ENCODE results near the gene CARD8.
A peak's percentile ranks its signal among the peaks of the same experiment; 100 is the strongest.
"Not testable (repeated sequence)": the region's sequence is repeated elsewhere in the genome, so short reads cannot be mapped to it uniquely, and the experiment has no call there.

The CARD8 gene

DNA sequence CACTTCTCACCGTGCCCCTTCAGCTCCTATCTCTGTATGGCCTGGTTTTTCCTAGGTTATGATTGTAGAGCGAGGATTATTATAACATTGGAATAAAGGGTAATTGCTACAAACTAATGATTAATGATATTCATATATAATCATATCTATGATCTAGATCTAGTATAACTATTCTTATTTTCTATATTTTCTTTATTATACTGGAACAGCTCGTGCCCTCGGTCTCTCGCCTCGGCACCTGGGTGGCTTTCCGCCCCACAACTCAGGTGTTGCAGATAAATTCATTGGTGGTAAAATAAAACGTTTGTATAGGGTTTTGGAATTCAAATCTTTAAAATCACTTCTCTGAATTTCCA, 4.6 kb upstream of the CARD8 start:
- not testable (repeated sequence) for DNase-seq (ENCODE audit: low spot score)

DNA sequence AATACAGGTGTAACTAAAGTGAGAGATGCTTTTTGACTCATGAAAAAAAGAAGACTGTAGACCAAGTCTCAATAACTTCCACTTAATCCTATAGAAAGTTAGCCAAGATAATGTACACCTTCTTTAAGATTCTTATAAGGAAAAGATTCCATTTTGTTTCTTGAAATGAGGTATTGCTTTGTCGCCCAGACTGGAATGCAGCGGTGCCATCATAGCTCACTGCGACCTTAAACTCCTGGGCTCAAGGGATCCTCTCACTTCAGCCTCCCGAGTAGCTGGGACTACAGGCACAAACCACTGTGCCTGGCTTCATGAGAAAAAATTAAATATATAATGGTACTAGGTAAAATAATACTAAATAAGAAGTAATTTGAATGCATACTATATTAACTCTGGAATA, 3.3 kb upstream of the CARD8 start:
- not testable (repeated sequence) for DNase-seq (ENCODE audit: low spot score)

DNA sequence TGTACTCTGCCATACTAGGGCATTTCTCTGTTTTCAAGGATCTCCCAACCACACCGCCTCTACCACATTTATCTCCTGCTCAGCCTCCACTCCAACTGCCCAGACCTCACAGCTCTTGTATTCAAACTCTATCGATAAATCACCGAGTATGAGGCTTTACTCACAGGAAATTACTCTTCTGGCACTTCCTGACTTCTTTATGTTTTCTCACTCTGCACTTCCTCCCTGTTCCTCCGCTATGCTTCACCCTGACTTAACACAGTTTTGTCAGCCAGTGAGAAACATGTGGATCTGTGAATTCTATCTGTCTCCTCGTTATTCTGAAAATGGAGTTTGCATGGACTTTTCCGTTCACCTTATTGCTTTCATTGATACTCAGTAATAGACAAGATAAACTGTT, 2.6 kb upstream of the CARD8 start:
- peak; percentile 55 for DNase-seq (ENCODE audit: low spot score)

DNA sequence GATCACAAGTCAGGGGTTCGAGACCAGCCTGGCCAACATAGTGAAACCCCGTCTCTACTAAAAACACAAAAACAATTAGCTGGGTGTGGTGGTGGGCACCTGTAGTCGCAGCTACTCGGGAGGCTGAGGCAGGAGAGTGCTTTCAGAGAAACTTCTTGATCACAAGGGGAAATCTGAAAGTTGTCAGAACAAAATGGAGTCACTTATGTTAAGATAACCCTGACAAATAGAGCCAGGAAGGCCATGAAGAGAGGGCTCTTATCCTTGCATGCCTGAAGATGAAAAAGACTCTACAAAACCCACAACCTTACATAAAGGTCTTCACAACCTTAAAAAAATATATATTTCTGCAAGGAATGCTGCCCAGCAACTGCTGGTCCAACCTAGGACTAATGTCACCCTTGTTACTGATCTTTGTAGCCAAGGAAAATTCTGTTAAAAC, 1.2 kb downstream of the CARD8 start:
- no peak for DNase-seq (ENCODE audit: low spot score)

DNA sequence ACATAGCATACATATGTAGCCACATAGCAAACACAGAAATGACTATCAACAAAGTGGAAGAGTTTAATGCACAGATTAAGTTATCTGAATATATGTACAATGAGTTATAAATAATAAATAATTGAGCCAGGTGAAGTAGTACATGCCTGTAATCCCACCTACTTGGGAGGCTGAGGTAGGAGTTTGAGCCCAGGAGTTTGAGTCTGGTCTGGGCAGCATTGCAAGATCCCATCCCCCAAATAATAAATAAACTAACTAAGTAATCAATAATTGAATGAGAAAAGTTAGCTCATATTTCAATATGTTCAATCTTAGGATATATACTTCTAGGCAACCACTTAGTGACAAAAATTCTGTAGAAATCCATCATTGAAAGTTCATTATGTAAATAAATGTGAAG, 1.7 kb downstream of the CARD8 start:
- no peak for DNase-seq (ENCODE audit: low spot score)

DNA sequence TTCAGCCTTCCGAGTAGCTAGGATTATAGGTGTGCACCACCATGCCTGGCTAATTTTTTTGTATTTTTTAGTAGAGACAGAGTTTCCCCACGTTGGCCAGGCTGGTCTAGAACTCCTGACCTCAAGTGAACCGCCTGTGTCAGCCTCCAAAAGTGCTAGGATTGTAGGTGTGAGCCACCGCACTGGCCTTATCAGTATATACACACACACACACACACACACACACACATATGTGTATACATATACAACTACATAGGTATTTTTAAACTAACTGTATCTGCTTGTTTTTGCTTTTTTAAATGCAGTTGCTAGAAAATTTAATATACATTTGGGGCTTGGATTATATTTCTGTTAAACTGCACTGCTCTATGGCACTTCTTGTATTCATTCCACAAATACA, 3.1 kb downstream of the CARD8 start:
- no peak for DNase-seq (ENCODE audit: low spot score)

DNA sequence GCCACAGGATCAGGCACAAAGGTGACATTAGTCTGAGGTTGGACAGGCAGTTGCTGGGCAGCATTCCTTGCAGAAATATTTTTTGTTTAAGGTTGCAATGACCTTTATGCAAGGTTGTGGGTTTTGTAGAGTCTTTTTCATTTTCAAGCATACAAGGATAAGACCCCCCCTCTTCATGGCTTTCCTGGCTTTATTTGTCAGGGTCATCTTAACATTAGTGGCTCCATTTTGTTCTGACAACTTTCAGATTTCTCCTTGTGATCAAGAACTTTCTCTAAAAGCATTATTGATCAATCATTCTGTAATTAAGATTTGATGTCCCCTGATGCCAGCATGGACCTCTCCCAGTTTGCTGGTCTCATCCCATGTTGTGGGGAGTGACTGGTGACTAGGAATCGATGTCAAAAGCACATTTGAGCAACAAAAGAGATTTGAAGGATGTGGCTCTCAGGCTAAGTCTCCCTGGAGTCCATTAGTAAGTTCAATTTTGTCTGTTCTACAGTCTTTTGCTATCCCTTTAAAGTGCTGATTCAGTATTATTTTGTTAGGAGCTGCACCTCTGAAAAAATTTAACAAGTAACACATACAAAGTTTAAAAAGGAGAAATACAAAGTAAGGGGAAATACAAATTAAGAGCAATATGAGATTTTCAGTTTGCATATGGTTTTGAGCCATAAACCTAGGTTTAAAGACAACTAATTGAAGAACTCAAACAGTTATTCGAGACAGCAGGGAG, 5.3 kb downstream of the CARD8 start:
- DNase-seq (ENCODE audit: low spot score), result no peak

DNA sequence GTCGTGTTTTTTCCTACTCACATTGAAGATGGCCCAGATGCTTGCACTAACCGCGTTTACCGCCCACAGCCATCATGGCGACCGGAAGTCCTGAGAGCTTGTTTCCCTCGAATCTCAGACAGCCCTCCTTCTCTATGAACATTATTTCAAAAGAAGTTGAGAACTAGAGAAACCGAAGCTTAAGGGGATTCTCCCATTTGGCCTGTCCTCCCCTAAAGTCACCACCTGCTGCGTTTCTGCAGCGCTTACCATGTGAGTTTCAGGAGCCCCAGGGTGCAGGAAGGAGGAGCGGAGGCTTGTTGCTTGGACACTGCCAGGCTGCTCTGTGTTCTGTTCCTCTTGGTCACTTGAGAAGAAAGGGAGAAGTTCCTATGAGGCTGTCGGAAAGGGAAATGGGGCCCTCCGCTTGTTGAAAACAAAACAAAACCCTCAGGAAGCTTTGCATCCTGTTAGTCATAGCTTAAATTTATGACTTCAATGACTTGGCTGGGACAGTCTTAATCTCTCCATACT, 6.2 kb downstream of the CARD8 start:
- DNase-seq (ENCODE audit: low spot score), result peak; percentile 47

DNA sequence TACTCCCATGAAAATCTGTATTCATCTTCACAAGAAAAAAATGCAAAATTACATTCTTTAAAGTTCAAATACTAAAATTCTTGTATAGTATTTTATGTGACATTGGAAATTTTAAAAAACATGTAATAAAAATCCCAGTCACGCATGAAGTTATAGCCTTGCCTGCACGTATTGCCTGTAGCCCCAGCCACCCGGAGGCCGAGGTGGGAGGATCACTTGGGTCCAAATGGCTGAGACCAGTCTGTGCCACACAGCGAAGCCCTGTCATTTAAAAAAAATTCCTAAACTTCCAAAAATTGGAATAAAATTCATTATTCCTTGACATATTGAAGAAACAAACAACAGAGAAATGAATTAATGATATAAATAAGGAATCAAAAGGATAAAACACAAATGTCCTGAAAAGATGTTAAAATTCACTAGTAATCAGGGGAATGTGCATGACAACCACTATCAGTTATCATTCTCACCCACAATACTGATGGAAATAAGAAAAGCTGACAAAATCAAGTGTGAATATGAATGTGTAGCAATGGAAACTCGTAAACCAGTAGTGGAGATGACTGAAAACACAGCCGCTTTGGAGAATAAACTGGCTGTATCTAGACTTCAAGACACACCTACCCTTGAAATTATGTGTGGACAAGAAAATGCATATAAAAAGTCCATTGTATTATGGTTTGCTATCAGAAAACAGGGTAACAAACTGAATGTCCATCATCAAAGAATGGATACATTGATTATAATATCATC, 7.5 kb downstream of the CARD8 start:
- DNase-seq (ENCODE audit: low spot score), result no peak

DNA sequence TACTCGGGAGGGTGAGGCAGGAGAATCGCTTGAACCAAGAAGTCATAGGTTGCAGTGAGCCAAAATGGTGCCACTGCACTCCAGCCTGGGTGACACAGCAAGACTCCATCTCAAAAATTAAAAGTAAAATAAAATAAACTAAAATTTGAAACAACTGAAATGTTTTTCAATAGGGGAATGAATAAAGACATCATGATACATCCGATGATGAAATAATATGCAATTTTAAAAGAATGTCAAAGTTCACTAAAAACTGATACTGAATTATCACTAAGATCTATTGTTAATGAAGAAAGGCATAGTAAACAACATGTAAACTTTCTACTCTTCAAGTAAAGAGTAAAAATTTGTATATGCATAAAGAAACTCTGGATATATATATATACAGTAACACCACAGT, 8.5 kb downstream of the CARD8 start:
- no peak for DNase-seq (ENCODE audit: low spot score)

DNA sequence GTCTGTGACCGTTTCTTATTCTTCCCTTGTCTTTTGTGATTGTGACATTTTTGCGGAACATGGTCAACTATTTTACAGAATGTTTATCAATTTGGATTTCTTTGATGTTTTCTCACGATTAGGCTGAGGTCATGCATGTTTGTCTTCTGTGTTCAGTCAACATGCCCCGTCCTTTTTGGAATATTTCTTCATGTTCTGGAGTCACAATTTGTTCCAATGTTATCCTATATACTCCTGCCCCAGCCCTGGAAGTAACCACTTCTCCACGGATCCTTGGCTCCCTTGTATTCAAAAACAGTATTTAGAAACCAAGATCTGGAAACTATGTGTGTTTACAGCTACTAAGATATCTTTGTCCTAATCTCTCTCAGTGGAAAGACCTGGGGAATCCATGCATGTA, 9.6 kb downstream of the CARD8 start:
- DNase-seq (ENCODE audit: low spot score), result no peak

DNA sequence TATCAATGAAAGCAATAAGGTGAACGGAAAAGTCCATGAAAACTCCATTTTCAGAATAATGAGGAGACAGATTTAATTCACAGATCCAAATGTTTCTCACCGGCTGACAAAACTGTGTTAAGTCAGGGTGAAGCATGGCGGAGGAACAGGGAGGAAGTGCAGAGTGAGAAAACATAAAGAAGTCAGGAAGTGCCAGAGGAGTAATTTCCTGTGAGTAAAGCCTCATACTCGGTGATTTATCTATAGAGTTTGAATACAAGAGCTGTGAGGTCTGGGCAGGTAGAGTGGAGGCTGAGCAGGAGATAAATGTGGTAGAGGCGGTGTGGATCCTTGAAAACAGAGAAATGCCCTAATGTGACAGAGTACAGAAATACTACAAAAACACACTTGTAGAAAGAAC, 11.4 kb downstream of the CARD8 start:
- no peak for DNase-seq (ENCODE audit: low spot score)

DNA sequence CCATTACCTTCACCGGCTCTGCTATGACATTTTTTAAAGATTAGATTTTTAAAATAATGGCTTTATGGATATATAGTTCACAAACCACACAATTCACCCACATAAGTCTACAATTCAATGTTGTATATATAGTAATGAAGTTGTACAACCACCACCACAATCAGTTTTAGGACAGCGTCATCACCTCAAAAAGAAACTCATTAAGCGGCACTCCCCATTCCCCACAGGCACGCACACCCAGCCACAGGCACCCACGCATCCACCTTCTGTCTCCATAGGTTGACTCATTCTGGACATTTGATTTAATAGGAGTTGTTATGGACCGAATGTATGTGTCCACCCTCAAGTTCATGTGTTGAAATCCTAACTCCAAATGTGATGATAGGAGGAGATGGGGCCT, 13.9 kb downstream of the CARD8 start:
- DNase-seq (ENCODE audit: low spot score), result not testable (repeated sequence)

DNA sequence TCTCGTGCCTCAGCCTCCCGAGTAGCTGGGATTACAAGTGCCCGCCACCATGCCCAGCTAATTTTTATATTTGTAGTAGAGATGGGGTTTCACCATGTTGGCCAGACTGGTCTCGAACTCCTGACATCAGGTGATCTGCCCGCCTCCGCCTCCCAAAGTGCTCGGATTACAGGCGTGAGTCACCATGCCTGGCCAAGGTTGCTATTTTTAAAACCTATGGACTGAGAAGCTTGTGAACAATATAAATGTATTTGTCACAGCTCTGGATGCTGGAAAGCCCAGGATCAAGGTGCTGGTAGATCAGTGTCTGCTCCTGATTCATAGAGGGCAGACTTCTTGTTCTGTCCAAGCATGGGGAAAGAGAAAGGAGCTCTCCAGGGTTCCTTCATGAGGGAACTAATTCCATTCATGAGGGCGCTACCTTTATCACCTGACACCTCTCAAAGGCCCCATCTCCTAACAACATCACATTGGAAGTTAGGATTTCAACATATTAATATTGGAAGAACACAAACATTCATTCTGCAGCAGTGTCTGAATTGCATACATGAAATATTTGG, 16.1 kb downstream of the CARD8 start:
- DNase-seq (ENCODE audit: low spot score), result no peak

DNA sequence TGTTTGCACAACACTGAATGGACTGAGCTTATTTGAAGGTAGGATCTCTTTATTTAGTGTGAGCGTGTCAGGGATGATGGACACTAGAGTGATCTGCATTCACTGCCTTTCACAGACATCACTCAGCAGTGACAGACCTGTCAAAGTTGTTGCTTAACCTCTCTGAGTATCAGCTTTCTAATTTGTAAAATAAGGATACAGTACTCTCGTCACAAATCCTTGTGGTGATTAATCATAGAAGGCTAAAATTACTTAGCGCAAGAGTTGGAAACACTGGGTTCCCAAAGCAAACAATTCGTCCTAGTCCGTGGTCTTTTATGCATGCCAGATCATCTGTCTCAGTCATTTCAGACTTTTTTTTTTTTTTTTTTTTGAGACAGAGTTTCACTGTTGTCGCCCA, 16.6 kb downstream of the CARD8 start:
- DNase-seq (ENCODE audit: low spot score), result no peak

DNA sequence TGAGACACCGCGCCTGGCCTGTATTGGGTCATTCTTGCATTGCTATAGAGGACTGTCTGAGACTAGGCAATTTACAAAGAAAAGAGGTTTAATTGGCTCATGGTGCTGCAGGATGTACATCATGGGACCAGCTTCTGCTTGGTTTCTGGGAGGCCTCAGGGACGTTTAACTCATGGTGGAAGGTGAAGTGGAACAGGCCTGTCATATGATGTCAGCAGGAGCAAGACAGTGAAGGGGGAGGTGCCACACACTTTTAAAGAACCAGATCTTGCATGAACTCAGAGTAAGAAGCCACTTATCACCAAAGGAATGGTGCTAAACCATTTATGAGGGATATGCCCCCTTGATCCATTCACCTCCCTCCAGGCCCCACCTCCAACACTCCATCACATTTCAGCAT, 18.7 kb downstream of the CARD8 start:
- DNase-seq (ENCODE audit: low spot score), result no peak

DNA sequence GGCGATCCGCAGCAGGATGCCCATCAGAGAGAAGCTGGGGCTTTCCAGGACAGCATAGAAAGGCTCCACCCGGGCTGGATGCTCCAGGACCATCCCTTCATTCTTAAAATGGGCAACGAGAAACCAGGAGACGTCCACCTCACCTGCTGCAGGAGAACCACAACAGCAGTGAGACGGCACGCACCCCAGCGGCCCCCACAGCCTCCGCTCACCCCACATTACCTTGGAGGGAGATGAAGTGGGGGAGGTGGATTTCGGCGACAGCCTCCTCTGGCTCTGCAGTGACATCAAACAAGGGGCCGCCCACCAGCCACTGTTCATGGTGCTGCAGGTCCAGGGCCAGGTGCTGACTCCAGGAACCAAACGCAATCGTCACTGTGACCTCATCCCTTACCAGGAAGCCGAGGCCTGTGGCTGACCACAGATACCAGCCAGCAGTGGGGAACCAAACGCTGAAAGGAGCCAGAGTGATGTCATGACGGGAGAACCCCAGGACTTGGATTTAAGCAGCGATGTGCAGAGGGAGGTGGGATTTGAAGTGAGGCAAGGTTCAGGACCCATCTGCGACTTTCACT, 25.1 kb downstream of the CARD8 start:
- DNase-seq (ENCODE audit: low spot score), result no peak

DNA sequence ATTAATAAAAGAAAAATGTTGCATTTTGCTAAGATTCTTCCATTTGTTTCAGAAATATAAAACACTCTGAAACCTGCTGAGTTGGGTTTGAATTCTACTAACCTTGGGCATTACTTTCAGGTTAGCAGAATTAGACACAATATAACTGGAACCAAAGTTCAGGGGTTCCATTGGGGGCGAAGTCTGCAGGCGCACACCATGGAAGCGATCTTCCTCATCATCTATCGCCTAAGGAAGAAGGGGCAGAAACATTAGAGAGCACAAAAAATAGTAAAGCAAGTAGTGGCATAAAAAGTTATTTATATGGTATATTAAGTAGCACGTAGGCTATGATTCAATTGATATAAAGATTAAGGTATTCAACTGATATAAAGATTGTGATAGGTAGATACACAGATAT, 34.1 kb downstream of the CARD8 start:
- no peak for DNase-seq (ENCODE audit: low spot score)

DNA sequence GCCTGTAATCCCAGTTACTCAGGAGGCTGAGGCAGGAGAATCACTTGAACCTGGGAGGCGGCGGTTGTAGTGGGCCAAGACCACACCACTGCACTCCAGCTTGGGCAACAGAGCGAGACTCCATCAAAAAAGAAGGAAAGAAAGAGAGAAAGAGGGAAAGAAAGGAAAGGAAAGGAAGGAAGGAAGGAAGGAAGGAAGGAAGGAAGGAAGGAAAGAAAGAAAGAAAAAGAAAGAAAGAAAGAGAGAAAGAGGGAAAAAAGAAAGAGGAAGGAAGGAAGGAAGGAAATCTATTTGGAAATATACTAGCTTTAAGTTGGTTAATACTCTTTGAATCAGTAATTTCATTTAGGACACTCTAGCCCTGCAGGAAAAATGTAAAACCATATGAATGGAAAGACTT, 34.9 kb downstream of the CARD8 start:
- DNase-seq (ENCODE audit: low spot score), result not testable (repeated sequence)

DNA sequence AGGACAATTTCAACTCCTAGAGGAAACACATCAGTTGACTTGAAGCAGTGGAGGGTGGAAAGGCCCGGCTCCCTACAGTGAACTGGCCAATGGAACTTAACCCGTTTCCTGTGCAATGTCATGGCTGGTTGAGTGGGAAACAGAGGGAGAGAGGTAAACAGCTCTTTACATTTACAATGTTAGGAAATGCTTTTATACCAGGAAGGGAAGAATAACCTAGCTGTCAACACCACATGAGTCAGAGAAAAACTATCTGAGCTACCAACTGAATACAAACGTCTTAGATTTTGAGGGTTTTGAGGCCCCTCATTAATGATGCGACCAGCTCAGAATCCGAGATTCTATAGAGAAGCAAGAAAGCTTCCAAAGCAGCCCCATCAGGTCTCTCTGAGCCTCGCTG, 36.7 kb downstream of the CARD8 start:
- no peak for DNase-seq (ENCODE audit: low spot score)

DNA sequence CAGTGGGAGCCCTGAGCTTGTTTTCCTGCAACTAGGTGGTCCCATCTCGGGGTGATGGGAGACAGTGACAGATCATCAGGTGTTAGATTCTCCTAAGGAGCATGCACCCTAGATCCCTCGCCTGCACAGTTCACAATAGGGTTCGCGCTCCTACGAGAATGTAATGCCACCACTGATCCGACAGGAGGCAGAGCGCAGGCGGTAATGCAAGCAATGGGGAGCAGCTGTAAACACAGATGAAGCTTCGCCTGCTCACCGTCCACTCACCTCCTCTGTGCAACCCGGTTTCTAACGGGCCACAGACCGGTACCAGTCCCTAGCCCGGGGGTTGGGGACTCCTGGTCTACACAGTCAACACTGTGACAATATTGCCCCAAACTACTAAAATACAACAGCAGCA, 38.8 kb downstream of the CARD8 start:
- no peak for DNase-seq (ENCODE audit: low spot score)

DNA sequence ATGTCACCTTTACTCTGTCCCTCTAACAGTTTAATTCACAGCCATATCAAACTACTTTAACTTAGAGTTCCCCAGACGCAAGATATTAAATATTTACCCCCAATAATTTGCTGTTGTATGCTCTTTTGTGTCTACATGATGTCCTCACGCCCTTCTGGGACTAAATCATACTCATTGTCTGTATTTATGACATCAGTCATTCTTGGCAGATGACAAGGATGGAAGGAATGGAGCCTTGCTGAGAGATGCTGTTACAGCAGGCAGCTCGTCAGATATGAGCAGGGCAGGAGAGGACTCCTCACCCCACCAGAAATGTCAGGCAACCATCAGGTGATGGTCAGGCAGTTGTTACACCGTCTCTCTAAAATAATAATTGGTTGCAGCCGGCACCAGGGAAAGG, 41.8 kb downstream of the CARD8 start:
- no peak for DNase-seq (ENCODE audit: low spot score)

DNA sequence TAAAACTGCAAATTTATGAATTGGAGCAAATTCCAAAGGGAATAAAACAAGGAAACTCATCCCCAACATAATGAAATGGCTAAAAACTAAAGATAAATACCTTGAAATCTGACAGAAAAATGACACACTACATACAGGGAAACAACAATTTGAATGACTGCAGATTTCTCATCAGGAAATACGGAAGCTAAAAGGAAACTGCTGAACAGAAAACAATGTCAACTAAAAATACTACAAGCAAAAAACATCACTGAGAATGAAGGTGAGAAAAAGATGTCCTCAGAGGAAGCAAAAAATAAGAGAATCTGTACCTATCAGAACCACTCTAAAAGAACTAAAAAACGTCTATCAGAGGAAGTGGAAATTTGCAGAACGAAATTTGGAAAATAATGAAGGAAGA, 45.7 kb downstream of the CARD8 start:
- no peak for DNase-seq (ENCODE audit: low spot score)

Data from NAMALWA (cell line).